ENCODE measurements around the gene SEC14L3. TPM values are rescaled to one million over a fixed set of nuclear protein-coding genes. Genes with fewer than 3 reads are reported as not detected.

Gene SEC14L3
- total and polyA plus RNA-seq, 2 of the 13 experiments (the other 11 are each of a cell fraction or from before 2014, with no cell fraction given): not detected

DNA sequence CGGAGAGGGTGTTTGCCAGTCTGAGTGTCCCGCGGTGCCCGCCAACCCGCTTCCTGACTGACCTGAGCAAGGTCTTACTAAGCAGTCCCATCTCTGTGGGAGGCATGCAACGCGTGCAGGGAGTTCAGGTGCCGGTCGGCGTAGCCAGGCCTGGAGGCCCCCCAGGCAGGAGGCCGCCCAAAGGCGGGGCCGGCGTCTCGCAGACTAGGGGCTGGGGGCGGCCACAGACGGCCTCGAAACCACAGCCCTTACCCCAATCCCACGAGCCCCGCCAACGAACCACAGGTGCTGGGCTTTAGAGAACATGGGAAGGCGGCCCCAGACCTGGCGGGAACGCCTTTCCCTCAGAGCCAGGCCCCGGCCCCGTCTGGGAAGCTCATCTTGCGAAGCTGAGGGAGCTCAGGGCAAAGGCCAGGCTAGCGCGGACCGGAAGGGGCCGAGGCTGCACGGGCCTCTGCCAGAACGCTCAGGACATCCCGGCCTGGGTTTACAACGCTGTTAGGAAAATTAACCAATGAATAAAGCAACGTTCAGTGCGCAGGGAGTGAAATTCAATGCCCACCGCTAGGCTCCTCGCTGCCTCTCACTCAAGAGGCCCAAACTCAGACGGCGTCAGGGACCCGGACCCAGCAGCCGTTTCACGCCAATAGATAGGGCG lies 48.4 kb downstream of the SEC14L3 start (continued):
- TF ChIP-seq, protein P1, sequence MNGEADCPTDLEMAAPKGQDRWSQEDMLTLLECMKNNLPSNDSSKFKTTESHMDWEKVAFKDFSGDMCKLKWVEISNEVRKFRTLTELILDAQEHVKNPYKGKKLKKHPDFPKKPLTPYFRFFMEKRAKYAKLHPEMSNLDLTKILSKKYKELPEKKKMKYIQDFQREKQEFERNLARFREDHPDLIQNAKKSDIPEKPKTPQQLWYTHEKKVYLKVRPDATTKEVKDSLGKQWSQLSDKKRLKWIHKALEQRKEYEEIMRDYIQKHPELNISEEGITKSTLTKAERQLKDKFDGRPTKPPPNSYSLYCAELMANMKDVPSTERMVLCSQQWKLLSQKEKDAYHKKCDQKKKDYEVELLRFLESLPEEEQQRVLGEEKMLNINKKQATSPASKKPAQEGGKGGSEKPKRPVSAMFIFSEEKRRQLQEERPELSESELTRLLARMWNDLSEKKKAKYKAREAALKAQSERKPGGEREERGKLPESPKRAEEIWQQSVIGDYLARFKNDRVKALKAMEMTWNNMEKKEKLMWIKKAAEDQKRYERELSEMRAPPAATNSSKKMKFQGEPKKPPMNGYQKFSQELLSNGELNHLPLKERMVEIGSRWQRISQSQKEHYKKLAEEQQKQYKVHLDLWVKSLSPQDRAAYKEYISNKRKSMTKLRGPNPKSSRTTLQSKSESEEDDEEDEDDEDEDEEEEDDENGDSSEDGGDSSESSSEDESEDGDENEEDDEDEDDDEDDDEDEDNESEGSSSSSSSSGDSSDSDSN (CRISPR knock-in tag; IDR thresholded peaks at IDR 0.05): peak; percentile 87
- peak; percentile 52; the same call in 1 of the 2 replicates for TF ChIP-seq ZBTB38 (CRISPR knock-in tag; IDR thresholded peaks at IDR 0.05)
- TF ChIP-seq EEA1 (CRISPR knock-in tag; IDR thresholded peaks at IDR 0.05; ENCODE audit: borderline replicate concordance): 0 out of 2 replicates have a peak, but pooled peaks have one; percentile 3
- TF ChIP-seq, protein P2, sequence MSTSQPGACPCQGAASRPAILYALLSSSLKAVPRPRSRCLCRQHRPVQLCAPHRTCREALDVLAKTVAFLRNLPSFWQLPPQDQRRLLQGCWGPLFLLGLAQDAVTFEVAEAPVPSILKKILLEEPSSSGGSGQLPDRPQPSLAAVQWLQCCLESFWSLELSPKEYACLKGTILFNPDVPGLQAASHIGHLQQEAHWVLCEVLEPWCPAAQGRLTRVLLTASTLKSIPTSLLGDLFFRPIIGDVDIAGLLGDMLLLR (CRISPR knock-in tag; IDR thresholded peaks at IDR 0.05): peak; percentile 58
- TF ChIP-seq RFX5 (IDR thresholded peaks at IDR 0.05; ENCODE audit: low read depth, low read length): no peak
- TF ChIP-seq, protein P3, sequence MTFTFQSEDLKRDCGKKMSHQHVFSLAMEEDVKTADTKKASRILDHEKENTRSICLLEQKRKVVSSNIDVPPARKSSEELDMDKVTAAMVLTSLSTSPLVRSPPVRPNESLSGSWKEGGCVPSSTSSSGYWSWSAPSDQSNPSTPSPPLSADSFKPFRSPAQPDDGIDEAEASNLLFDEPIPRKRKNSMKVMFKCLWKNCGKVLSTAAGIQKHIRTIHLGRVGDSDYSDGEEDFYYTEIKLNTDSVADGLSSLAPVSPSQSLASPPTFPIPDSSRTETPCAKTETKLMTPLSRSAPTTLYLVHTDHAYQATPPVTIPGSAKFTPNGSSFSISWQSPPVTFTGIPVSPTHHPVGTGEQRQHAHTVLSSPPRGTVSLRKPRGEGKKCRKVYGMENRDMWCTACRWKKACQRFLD (CRISPR knock-in tag; IDR thresholded peaks at IDR 0.05; ENCODE audit: borderline replicate concordance): peak; percentile 85; the same call in 1 of the 2 replicates
- no peak; the same call in 1 of the 2 replicates for TF ChIP-seq ZNF652 (CRISPR knock-in tag; IDR thresholded peaks at IDR 0.05; ENCODE audit: borderline replicate concordance, low read depth)
- TF ChIP-seq ZNF337 (CRISPR knock-in tag; IDR thresholded peaks at IDR 0.05; ENCODE audit: borderline replicate concordance, low read depth): peak; percentile 74; the same call in 1 of the 2 replicates
- TF ChIP-seq AHR (CRISPR knock-in tag; IDR thresholded peaks at IDR 0.05): peak; percentile 4; the same call in 1 of the 2 replicates
- 0 out of 2 replicates have a peak, but pooled peaks have one; percentile 52 for TF ChIP-seq ZIK1 (CRISPR knock-in tag; IDR thresholded peaks at IDR 0.05; ENCODE audit: borderline replicate concordance, low read depth)
- TF ChIP-seq ZSCAN29 (CRISPR knock-in tag; conservative IDR thresholded peaks at IDR 0.05): peak; percentile 30; the same call in 1 of the 2 replicates
- peak; percentile 77; the same call in 1 of the 2 replicates for TF ChIP-seq SATB2 (CRISPR knock-in tag; IDR thresholded peaks at IDR 0.05)
- TF ChIP-seq, protein P4, sequence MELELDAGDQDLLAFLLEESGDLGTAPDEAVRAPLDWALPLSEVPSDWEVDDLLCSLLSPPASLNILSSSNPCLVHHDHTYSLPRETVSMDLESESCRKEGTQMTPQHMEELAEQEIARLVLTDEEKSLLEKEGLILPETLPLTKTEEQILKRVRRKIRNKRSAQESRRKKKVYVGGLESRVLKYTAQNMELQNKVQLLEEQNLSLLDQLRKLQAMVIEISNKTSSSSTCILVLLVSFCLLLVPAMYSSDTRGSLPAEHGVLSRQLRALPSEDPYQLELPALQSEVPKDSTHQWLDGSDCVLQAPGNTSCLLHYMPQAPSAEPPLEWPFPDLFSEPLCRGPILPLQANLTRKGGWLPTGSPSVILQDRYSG (CRISPR knock-in tag; IDR thresholded peaks at IDR 0.05): peak; percentile 86
- TF ChIP-seq ZNF234 (CRISPR knock-in tag; conservative IDR thresholded peaks at IDR 0.05): no peak; the same call in 1 of the 2 replicates
- TF ChIP-seq NFATC3 (CRISPR knock-in tag; IDR thresholded peaks at IDR 0.05): no peak
- peak; percentile 6 for TF ChIP-seq U2AF1 (optimal IDR thresholded peaks at IDR 0.05; ENCODE audit: low read depth, low read length)
- no peak; the same call in 1 of the 2 replicates for TF ChIP-seq ZNF225 (CRISPR knock-in tag; IDR thresholded peaks at IDR 0.05)
- TF ChIP-seq, protein P5, sequence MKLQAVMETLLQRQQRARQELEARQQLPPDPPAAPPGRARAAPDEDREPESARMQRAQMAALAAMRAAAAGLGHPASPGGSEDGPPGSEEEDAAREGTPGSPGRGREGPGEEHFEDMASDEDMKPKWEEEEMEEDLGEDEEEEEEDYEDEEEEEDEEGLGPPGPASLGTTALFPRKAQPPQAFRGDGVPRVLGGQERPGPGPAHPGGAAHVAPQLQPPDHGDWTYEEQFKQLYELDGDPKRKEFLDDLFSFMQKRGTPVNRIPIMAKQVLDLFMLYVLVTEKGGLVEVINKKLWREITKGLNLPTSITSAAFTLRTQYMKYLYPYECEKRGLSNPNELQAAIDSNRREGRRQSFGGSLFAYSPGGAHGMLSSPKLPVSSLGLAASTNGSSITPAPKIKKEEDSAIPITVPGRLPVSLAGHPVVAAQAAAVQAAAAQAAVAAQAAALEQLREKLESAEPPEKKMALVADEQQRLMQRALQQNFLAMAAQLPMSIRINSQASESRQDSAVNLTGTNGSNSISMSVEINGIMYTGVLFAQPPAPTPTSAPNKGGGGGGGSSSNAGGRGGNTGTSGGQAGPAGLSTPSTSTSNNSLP (IDR thresholded peaks at IDR 0.05; ENCODE audit: low read depth, low read length): 0 out of 2 replicates have a peak, but pooled peaks have one; percentile 5
- TF ChIP-seq, protein P6, sequence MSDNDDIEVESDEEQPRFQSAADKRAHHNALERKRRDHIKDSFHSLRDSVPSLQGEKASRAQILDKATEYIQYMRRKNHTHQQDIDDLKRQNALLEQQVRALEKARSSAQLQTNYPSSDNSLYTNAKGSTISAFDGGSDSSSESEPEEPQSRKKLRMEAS (IDR thresholded peaks at IDR 0.05): peak; percentile 7; the same call in 1 of the 2 replicates

Measured in HepG2 (cell line).